RCC 7860 (cell line): ENCODE measurements around the gene UFM1.
A peak's percentile ranks its signal among the peaks of the same experiment; 100 is the strongest.
"Not testable (repeated sequence)": the region's sequence is repeated elsewhere in the genome, so short reads cannot be mapped to it uniquely, and the experiment has no call there.

Source experiments
- DNase-seq: peaks from one replicate; pipeline ENCODE4 v3.0.0-alpha.2; 2015; ENCODE audit warnings: low spot score
- FAIRE-seq: peaks from 2 replicates; lab custom pipeline; 2012; peaks lifted over from hg19 to GRCh38; lab: Jason Lieb, UNC

Gene UFM1

DNA sequence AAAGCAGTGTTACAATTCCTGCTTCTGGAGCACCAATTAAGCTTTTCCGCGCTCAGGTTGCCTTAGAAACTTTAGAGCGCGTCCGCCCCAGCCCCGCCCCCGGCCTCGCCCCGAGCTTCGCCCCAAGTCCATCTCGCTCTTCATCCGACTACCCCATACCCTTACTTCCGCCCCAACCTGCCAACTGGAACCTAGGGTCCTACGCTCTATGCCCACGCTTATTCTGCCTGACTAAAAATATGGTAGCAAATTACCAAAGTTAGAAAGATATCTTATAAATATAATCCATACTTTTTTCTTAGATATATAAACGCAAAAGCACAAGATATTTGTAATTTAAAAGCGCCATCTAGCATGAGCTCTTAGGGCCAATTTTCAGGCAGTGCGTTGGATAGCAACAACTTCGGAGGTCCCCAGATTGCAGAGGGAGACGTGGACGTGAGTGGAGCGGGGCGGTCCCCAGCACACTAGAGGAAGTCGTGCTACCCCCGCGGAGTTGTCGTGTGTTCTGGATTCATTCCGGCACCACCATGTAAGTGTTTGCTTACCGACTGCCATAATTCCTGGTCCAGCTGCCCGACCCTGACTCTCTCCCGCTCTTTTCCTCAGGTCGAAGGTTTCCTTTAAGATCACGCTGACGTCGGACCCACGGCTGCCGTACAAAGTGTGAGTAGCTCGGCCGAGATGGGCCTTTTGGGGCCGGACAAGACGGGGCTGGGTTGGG lies at the start of gene UFM1:
TSS of gene UFM1 (plus strand) at position 462 of the 724 bp plus-strand sequence. CDS start at position 531, 69 bp downstream.
- FAIRE-seq (peak; percentile 76), DNase-seq (peak; percentile 86)

DNA sequence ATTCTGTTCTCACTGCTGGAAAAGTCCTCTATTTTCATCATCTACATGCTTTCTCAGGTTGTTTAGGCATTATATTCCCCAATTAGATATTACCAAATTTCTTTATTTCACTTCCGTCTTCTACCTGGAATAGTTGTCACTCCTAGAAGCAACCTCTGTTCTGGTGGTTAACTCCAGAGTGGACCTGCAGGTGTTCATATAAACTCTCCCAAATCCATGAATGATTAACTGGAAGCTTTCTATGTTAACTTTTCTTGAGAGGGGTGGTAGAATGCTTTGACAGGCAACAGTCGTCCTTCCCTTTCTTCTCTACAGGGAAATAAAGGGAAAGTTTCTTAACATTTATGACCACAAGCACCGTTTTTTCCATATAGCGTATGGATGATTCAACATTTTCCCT lies 48.4 kb upstream of the UFM1 start:
- no peak for FAIRE-seq
- no peak for DNase-seq

DNA sequence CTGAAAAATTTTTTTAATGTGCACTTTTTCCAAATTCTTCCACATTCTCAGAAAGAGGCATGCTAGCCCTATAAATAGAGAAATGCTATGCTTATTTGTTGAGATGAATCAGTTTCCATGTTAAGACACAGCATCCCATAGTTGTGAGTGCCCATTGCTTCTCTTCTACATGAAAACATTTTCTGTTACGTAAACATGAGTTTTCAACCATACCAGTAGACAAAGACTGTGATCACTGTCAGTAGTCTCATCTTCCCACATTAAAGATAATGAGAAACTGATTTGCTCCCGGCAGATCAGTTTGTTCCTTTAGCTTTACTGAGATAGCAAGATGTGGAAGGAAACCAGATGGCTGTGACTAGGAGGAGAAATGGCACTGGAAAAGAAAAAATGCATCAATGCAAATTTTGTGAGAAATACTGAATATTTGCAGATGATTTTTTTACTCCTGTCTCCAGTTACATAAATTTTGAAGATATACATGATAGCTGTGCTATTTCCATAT lies 45.8 kb upstream of the UFM1 start:
- FAIRE-seq (no peak), DNase-seq (no peak)

DNA sequence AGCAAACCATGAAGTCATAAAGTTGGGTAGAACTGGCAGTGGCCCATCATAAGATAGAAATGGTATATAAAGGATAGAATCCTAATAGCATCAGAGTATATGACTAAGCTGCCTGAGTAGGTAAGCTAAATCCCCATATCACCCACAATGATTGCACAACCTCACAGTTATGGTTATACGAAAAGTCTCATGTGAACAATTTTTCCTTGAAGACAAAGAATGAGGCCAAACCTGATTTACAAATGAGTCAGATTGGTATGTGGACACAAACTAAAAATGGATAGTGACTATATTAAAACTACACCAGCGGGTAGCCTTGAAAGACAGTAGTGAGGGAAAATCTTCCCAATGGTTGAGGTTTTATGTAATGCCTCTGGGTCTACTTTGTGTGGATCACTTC lies 40.9 kb upstream of the UFM1 start:
- FAIRE-seq, result no peak
- DNase-seq, result peak; percentile 40

DNA sequence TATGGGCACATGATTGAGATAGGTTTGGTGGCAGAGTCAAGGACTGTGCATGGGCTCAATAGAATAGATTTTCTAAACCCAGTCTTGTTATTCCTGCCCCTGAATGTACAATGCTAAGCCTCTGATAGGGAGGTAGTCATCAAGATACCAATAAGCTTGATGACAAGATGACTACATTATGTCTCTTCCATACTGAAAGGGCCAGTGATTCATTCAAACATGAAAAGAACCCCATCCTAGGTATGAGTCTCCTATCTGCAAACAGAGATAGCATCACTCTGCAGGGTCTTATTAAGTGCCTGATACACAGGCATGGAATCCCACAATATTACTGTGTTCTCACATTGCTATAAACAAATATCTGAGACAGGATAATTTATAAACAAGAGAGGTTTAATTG lies 40.3 kb upstream of the UFM1 start:
- FAIRE-seq (no peak), DNase-seq (no peak)

DNA sequence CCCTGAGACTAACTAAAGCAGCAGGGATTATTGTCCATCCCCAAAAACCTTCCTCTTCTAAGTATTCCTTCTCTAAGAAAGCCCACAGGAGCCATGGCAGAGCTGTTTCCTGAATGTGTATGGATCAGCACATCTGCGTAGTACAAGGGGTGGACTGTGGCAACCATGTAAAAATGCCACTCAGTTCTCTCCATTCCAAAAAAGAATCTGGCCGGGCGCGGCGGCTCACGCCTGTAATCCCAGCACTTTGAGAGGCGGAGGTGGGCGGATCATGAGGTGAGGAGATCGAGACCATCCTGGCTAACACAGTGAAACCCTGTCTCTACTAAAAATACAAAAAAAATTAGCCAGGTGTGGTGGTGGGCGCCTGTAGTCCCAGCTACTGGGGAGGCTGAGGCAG lies 38.5 kb upstream of the UFM1 start:
- FAIRE-seq, DNase-seq: not testable (repeated sequence)

DNA sequence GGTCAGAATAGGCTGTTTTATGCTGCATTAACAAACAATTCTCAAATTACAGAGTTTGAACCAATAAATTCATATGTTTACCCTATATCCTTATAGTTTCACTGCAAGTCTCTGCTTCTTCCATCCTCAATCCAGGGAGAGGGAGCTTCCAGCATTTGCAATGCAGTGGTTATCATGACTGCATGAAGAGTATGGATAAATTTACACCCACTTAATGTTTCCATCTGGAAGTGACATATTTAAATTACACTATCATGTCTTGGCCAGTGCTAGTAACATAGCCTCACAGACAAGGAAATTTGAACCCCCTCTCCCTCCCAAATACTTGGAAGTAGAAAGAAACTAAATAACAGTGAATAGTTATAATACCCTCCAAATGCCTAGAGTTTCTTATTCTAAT lies 33.5 kb upstream of the UFM1 start:
- no peak for DNase-seq
- no peak for FAIRE-seq

DNA sequence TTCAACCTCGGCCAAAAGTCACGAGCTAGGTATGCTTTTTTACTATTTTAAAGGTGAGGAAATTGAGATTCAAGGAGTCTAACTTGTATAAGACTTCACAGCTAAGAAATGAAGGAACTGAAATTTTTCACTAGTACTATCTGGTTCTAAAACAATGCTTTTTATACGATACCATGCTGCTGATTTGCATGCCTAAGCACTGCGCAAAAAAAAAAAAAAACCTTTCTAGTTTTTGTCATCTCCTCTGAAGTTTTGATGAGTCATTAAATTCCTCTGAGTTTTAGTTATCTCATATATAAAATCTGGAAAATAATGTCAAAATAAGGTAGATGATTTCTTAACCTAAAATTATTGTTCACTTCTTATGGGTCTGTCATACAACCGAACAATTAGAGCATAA lies 28.0 kb upstream of the UFM1 start:
- FAIRE-seq (no peak), DNase-seq (no peak)

DNA sequence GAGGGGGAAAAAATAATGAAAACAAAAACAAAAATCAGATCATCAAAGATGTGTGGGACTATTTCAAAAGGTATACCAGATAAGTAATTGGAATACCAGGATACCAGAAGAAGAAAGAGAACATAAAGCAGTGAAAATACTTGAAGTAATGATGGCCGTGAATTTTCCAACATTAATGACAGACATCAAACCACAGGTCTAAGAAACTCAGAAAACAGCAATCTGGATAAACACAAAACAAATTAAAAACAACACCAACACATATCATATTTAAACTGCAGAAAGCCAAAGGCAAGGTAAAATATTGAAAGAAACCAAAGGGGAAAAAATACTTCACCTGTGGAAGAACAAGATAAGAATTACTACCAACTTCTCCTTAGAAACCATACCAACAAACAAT lies 24.2 kb upstream of the UFM1 start:
- DNase-seq, result no peak

DNA sequence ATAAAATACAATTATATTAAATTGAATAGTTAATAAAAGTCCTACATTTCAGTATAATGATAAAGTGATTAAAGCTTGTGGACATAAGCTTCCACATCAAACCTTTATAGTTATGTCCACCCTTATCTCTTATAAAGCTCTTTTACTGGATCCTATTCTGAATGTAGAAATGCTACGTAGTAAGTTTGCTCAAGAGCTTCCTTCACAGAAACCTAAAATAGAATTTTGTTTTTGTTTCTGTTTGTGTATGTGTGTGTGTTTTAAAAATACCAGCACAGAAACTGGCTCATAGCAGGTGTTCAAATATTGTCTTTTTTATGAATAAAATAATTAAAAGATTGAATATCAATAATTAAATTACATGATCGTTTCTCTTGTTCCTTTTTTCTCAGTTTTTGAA lies 21.0 kb upstream of the UFM1 start:
- DNase-seq (no peak), FAIRE-seq (no peak)

More for the DNA sequence above, 24.2 kb upstream of the UFM1 start:
- no peak for FAIRE-seq

DNA sequence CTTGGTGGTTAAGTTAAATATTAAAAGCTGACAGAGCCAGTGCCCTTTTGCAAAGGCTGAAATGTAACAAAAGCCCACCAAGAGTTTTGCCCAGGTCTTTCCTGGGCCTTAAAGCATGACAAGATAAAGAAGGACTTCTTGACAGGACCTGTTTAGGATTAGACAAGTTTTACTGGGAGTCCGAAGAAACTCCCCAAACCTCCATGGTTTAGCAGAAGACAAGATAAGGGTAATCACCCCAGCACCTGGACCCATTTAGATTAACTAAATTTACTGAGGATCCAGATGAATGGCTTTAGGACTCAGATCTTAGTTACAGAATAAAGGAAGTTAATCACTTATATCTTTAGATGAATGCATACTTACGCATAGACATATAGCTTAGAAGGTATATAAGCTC lies 14.8 kb upstream of the UFM1 start:
- no peak for FAIRE-seq
- DNase-seq, result no peak

DNA sequence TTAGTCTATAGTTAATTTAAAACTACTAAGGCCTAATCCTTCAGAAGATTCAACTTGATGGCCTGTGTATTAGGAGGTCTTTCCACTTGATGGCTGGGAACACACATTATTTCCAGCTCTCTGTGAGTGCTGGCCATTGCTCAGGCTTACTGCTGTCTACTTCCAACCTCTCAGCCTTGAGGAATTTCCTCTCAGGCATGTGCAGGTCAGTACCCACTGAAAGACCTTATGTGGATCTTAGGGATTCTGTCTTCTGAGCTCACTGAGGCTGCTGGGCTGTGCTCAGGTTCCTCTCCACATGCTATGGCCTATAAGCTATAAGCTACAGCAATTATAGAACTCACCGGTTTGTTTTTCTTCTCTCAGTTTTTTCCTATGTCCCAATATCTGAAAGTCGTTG lies 11.6 kb upstream of the UFM1 start:
- no peak for FAIRE-seq

DNA sequence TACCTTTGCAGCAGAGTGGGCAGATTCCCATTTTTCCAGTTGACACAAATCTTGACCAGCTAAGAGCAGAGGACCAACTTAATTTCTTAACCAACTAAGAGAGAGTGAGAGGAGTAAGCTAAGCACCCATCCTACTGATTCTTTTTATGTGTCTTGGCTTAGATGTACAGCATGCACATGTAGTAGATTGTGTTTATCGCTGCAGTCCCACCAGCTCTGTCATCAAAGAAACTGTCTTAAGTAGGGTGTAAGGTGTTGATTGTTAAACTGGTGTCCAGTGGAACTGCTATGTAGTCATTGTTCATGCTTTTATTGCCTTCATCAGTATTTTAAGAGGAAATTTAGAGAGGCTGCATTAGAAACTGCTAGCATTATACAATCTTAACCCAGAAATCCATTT lies 9.0 kb upstream of the UFM1 start:
- no peak for FAIRE-seq
- no peak for DNase-seq

More for the DNA sequence above, 11.6 kb upstream of the UFM1 start:
- no peak for DNase-seq

DNA sequence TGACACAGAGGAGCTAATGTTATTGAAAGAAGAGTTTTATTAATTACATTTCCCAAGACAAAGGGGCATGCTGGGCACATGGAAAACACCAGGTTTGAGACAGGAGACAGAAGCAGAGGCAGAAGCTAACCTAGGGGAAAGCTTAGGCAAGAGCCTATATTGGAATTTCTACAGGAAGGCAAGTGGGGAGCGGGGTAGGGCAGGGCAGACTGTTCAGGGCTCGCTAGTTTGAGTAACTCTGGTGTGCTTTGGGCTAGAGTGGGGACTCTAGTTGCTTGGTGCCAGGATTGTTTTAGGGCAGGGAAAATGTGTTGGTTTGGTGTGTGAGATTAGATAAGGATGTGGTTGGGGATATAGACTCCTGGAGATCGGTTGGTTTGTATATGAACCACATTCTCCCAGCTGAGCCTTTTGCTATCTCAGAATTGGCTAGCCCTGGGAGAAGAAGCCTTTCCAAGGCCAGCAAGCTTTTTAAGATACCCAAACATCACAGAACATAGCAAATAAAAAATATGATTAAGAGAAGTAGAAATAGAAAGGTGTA lies 8.4 kb upstream of the UFM1 start:
- DNase-seq (no peak), FAIRE-seq (no peak)

DNA sequence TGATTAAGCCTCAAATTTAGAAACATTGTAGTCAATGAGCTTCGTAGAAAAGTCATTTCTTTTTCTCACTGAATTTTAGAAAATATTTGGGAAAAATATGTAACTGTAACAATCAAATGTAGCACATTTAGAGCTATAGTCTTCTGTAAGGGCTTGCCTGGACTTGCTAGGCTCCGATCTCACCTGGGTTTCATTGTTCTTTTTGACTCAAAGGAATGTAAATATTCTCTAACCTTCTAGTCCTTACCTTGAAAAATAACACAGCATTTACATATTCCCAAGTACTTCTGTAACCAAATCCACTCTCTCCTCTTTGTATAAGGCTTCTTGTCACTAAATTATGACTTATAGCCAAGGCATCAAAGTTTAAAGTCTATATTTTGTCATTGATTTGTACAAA lies 2.9 kb upstream of the UFM1 start:
- FAIRE-seq, result no peak
- DNase-seq, result no peak

DNA sequence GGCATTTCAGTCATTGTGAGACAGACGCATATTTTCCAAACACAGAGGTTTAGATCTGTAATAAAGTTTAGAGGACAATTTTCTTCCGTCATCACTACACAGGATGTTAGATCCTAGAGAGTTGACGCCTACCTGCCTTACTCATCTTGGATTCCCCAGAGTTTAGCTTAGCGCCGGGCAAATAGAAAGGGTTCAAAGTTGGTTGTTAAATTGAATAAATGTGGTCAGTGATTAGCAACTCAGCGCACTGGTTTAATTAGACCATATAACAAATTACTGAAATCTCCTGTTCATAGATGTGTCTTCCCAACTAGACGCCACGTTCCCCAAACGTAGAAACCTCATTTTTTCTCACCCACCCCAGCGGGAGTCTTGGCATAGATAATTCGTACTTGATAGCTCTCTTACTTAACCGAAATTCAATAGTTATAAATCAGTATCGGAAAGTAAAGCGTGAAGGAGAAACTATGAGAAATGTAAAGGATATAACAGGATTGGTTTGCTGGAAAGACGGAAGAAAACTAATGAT lies 726 bp upstream of the UFM1 start:
- FAIRE-seq, result no peak

DNA sequence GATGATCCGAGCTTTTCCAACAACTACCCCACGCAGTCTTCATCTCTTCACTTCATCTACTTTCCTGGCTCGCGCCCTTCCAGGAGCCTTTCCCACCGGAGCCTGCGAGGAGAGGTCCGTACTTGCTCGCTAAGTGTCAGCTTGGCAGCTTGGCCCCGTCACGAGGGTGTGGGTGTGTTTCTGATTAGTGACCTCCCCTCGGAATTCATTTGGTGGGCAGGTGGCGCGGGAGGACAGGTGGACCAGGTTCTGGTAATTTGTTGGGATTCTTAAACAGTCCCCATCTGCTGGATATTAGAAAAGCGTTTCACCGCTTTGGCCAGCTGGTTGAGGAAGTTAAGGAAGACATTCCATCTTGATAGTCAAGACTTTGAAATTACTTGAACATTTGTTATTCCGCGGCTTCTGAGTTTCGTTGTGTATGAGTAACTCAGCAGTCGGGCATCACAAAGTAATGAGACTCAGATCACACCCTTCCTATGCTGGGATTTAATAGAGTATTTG lies 515 bp downstream of the UFM1 start:
- FAIRE-seq, result no peak
- DNase-seq, result peak; percentile 14

More for the DNA sequence above, 726 bp upstream of the UFM1 start:
- peak; percentile 20 for DNase-seq

DNA sequence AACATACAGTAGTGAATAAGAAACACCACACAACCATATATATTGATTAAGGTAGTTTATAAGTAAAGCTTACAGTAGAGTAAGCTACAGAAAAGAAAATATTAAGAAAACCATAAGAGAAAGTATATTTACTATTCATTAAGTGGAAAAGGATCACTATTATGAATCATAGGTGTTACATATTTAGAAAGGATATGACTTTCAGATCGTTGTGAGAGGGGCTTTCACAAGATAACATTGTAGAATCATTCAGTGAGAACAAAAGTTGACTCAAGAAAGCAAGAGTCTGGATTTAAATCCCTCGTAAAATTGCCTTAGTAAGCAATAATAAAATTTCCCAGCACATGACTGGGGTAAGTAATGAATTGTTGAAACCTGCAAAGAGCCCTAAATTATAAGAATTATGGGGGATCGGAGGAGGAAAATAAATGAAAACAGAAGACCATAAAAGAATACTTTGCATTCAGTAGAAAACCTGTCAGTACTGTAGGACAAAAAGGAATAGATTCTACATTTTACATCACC lies 6.0 kb downstream of the UFM1 start:
- FAIRE-seq (no peak), DNase-seq (no peak)

DNA sequence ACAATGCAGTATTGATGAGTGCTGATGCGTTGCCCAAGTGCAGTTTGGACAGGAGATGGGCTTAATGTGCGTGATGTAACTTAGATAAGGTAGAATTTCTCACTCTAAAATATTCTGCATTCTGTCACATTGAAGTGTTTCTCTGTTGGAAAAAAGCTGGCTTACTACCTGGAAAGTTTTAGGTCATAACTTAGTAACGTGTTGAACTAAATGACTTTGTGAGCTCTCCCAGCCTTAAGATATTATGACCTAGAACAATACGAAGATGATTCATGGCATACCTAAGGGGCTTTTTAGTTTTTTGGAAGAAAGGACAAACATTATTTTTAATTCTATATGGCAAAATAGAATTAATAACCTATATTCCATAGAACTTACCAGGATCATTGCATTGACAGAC lies 9.0 kb downstream of the UFM1 start:
- FAIRE-seq (no peak), DNase-seq (no peak)

DNA sequence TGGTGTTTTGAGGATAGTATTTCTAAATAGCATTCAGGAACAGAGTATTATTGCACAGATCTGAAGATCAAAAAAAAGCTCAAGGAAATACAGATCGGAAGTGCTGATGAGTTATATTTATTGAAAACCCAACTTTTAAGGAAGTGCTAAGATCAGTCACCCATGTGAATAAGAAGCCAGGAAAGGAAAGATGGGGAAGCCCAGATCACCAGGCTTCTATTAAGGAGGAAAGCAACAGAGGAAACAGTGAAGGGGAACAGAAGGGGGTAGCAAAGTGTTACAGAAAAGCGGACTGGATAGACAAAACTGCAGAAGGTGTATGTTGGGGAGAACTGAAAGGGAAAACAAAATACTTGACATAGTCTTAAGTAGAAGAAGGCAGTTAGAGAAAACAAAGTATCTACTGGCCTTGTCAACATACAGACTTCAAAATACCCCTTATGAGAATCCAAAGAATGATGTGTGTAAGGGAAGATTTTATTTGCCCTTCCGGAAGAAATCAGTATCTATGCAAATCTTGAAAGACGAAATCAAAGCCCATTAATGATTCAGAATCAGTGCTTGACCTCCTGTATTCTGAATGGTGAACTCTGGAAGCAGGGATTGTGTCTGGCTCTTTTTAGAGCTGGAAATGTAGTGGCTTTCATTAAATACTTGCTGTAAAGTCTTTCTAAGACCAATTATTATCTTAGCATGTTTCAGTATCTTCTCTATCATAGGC lies 12.1 kb downstream of the UFM1 start:
- FAIRE-seq, result no peak
- no peak for DNase-seq

DNA sequence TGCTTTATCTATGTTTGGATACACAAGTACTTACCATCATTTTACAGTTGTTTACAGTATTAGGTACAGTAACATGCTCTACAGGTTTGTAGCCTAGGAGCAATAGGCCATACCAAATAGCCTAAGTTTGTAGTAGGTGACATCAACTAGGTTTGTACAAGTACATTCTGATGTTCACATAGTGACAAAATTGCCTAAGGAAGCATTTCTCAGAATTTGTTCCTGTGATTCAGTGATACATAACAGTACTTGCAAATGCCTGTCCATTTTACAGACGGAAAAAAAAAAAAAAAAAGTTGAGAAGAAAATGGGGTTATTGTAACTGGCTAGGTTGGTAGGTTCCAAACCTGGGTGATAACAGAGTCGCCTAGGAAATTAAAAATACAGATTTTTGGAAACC lies 13.6 kb downstream of the UFM1 start:
- FAIRE-seq, result no peak
- DNase-seq, result no peak
